ENCODE measurements around the gene CAB39L.

Gene CAB39L

DNA sequence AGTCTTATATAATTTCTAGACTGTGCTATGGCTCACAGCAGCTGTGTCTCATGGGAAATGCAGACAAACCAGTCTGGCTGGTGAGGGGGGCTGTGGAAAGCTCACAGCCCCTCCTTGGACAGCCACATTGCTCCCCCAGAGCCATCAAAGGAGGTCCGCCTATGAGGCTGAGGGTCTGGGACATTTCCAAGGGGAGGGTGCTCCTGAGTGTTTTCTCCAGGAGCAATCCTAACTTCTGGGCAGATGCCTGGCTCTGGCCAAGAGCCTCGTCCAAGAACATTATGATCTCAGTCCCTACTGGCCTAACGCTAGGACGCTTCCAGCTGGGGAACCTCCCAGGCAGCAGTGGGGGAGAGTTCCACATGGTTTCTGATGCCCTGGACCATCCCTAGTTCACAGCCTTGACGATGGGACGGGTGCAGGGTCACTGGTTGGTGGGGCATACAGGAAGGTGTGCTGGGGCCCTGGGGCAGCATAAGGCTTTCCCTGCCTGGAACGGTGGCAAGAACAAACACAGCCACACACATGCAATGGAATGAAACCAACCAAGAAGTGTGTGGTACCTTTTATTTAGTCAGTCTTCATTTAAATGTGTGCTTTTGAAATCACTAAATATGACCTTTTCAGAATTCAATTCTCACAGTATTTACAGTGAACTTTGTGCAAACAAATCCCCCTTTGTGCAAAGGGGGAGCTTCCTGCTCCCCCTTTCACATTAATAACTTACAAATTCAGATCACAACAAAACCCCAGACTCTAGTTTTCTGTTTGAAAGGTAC is 135.6 kb downstream of the CAB39L start:
- H2AFZ ChIP-seq (ENCODE audit: low read length) = no peak overlapping the region
- H3K4me3 ChIP-seq (ENCODE audit: low read length, poor library complexity, severe bottlenecking) = no peak overlapping the region
- H3K4me1 ChIP-seq (ENCODE audit: insufficient read depth, low read length, poor library complexity, severe bottlenecking) = no peaks in the 10 kb centered on the region
- H3K79me2 ChIP-seq (ENCODE audit: insufficient read depth, low read length) = no peaks in the 10 kb centered on the region
- TF ChIP-seq, protein P1, sequence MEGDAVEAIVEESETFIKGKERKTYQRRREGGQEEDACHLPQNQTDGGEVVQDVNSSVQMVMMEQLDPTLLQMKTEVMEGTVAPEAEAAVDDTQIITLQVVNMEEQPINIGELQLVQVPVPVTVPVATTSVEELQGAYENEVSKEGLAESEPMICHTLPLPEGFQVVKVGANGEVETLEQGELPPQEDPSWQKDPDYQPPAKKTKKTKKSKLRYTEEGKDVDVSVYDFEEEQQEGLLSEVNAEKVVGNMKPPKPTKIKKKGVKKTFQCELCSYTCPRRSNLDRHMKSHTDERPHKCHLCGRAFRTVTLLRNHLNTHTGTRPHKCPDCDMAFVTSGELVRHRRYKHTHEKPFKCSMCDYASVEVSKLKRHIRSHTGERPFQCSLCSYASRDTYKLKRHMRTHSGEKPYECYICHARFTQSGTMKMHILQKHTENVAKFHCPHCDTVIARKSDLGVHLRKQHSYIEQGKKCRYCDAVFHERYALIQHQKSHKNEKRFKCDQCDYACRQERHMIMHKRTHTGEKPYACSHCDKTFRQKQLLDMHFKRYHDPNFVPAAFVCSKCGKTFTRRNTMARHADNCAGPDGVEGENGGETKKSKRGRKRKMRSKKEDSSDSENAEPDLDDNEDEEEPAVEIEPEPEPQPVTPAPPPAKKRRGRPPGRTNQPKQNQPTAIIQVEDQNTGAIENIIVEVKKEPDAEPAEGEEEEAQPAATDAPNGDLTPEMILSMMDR (conservative IDR thresholded peaks at IDR 0.05; ENCODE audit: low read length) = no peak
- no peak for TF ChIP-seq EZH2phosphoT487 (IDR thresholded peaks at IDR 0.05; ENCODE audit: borderline replicate concordance)
- H3F3A ChIP-seq (ENCODE audit: low read depth) = no peaks in the 10 kb centered on the region
- no peaks in the 10 kb centered on the region for H3K27me3 ChIP-seq (ENCODE audit: insufficient read depth, low read length, poor library complexity, severe bottlenecking)
- no peaks in the 10 kb centered on the region for H3K9me2 ChIP-seq (replicated peaks; ENCODE audit: low read depth, low read length)
- no peaks in the 10 kb centered on the region for H3K36me3 ChIP-seq (ENCODE audit: insufficient read depth, low read length)
- H3K9ac ChIP-seq (ENCODE audit: low read depth, low read length, poor library complexity, severe bottlenecking) = no peak overlapping the region
- H4K20me1 ChIP-seq (ENCODE audit: insufficient read depth, low read length, poor library complexity, severe bottlenecking) = no peaks in the 10 kb centered on the region
- H3K4me2 ChIP-seq (ENCODE audit: low read depth, low read length, poor library complexity, severe bottlenecking) = no peak overlapping the region
- no peaks in the 10 kb centered on the region for H3K9me3 ChIP-seq (ENCODE audit: insufficient read depth, low read depth, low read length)

DNA sequence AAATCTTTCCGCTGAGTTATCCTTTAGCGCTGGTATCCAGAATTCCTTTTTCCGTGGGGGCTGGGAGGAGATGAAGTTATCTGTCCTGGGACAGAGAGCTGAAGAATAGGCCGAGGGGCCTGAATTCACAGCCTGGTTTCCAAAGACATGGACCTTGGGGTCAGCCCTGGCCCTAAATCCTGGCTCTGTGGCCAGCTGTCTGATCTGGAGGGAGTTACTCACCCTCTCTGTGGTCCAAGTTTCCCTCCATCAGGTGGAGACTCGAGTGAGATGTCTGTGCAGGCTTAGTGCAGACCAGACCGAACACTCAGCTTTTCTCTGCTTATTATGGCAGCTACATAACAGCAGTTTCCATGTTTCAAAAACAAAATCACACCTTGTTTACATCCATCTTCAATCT is 136.5 kb downstream of the CAB39L start:
- no peak overlapping the region for H3K4me3 ChIP-seq (ENCODE audit: low read length, poor library complexity, severe bottlenecking)
- TF ChIP-seq, protein P1 (conservative IDR thresholded peaks at IDR 0.05; ENCODE audit: low read length) = no peak
- no peak for TF ChIP-seq EZH2phosphoT487 (IDR thresholded peaks at IDR 0.05; ENCODE audit: borderline replicate concordance)
- H3K4me2 ChIP-seq (ENCODE audit: low read depth, low read length, poor library complexity, severe bottlenecking) = no peak overlapping the region
- no peak overlapping the region for H3K9ac ChIP-seq (ENCODE audit: low read depth, low read length, poor library complexity, severe bottlenecking)
- no peaks in the 10 kb centered on the region for H3K9me3 ChIP-seq (ENCODE audit: insufficient read depth, low read depth, low read length)
- H3K79me2 ChIP-seq (ENCODE audit: insufficient read depth, low read length) = no peaks in the 10 kb centered on the region
- no peaks in the 10 kb centered on the region for H4K20me1 ChIP-seq (ENCODE audit: insufficient read depth, low read length, poor library complexity, severe bottlenecking)
- H3K9me2 ChIP-seq (replicated peaks; ENCODE audit: low read depth, low read length) = no peaks in the 10 kb centered on the region
- H3K4me1 ChIP-seq (ENCODE audit: insufficient read depth, low read length, poor library complexity, severe bottlenecking) = no peaks in the 10 kb centered on the region
- no peaks in the 10 kb centered on the region for H3K36me3 ChIP-seq (ENCODE audit: insufficient read depth, low read length)
- no peaks in the 10 kb centered on the region for H3F3A ChIP-seq (ENCODE audit: low read depth)
- no peaks in the 10 kb centered on the region for H3K27me3 ChIP-seq (ENCODE audit: insufficient read depth, low read length, poor library complexity, severe bottlenecking)
- no peak overlapping the region for H2AFZ ChIP-seq (ENCODE audit: low read length)

DNA sequence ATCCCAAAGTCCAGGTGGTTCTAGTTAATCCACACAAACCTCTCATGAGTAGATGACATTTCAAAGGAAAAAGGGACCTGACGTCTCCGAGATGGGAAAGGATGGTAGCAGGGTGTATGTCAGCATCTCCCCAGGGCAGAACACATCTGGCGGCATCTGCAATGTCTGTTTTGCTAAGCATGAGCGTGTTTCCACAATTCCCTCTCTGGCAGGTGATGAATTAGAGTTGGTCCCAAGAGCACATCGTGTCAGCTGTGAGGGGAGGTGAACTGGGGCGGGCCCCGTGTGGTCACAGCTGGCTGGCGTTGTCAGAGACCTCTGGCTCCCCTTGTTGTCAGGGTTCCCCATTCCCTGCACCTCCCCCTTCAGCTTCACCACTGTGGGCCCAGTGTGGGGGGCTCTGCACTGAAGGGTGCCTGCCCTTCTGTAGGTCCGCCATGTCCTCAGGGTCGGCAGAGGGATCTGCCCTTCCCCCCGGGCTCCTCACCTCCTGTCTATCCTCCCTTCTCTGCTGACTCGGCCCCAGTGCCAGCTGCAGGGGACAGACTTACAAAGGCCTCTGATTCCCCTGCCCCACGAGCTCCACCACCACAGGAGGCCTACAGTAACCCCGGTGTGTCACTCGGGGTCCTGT is 138.0 kb downstream of the CAB39L start:
- H3K27me3 ChIP-seq (ENCODE audit: insufficient read depth, low read length, poor library complexity, severe bottlenecking) = no peaks in the 10 kb centered on the region
- no peaks in the 10 kb centered on the region for H4K20me1 ChIP-seq (ENCODE audit: insufficient read depth, low read length, poor library complexity, severe bottlenecking)
- no peak overlapping the region for H3K4me2 ChIP-seq (ENCODE audit: low read depth, low read length, poor library complexity, severe bottlenecking)
- H3K79me2 ChIP-seq (ENCODE audit: insufficient read depth, low read length) = no peaks in the 10 kb centered on the region
- no peak for TF ChIP-seq EZH2phosphoT487 (IDR thresholded peaks at IDR 0.05; ENCODE audit: borderline replicate concordance)
- TF ChIP-seq, protein P1 (conservative IDR thresholded peaks at IDR 0.05; ENCODE audit: low read length) = no peak
- no peaks in the 10 kb centered on the region for H3K9me2 ChIP-seq (replicated peaks; ENCODE audit: low read depth, low read length)
- H2AFZ ChIP-seq (ENCODE audit: low read length) = no peak overlapping the region
- H3K9ac ChIP-seq (ENCODE audit: low read depth, low read length, poor library complexity, severe bottlenecking) = no peak overlapping the region
- H3K4me1 ChIP-seq (ENCODE audit: insufficient read depth, low read length, poor library complexity, severe bottlenecking) = no peaks in the 10 kb centered on the region
- H3K36me3 ChIP-seq (ENCODE audit: insufficient read depth, low read length) = no peaks in the 10 kb centered on the region
- H3K9me3 ChIP-seq (ENCODE audit: insufficient read depth, low read depth, low read length) = no peaks in the 10 kb centered on the region
- no peaks in the 10 kb centered on the region for H3F3A ChIP-seq (ENCODE audit: low read depth)
- H3K4me3 ChIP-seq (ENCODE audit: low read length, poor library complexity, severe bottlenecking) = no peak overlapping the region
